ENCODE measurements around the gene CAB39.

DNA sequence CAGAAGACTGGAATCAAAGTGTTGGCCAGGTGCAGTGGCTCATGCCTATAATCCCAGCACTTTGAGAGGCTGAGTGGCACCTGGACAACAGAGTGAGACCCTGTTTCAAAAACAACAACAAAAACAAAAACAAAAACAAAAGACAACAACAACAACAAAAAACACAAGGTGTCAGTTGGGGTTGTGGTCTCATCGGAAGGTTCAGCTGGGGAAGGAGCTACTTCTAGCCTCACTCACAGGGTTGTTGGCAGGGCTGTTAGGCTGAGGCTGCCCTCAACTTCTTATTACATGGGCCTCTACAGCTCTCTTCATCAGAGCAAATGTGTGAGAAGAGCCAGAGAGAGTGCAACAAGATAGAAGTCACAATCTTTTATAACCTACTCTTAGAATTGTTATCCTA lies 34.6 kb upstream of the CAB39 start:
- TF ChIP-seq, protein P1, sequence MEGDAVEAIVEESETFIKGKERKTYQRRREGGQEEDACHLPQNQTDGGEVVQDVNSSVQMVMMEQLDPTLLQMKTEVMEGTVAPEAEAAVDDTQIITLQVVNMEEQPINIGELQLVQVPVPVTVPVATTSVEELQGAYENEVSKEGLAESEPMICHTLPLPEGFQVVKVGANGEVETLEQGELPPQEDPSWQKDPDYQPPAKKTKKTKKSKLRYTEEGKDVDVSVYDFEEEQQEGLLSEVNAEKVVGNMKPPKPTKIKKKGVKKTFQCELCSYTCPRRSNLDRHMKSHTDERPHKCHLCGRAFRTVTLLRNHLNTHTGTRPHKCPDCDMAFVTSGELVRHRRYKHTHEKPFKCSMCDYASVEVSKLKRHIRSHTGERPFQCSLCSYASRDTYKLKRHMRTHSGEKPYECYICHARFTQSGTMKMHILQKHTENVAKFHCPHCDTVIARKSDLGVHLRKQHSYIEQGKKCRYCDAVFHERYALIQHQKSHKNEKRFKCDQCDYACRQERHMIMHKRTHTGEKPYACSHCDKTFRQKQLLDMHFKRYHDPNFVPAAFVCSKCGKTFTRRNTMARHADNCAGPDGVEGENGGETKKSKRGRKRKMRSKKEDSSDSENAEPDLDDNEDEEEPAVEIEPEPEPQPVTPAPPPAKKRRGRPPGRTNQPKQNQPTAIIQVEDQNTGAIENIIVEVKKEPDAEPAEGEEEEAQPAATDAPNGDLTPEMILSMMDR (IDR thresholded peaks at IDR 0.05): no peak
- TF ChIP-seq POLR2A (IDR thresholded peaks at IDR 0.05): no peak
